ENCODE data around the gene KRTAP16-1. TPM values are rescaled to one million over a fixed set of nuclear protein-coding genes. Genes with fewer than 3 reads are reported as not detected.
"Not testable (repeated sequence)": the region's sequence is repeated elsewhere in the genome, so short reads cannot be mapped to it uniquely, and the experiment has no call there.

KRTAP16-1 gene
- total RNA-seq, 1 experiment from 2014 or later = not detected

DNA sequence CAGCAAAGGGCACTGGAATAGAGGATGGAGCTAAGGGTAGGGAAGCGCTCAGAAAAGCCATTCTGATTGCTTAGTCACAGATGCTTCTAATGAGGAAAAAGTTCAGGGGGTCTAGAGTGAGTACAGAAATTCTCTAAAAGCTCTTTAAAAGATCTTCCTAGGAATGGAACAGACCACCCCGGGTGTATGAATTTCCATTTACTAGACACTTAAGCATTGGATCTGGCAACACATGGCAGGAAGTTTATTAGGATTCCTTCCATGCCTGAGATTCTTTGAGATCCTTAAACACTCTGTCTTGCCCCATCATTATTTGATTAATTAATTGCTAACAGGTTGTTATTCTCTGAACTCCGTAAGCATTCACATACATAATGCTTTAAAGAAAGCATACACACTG is 25.1 kb downstream of the KRTAP16-1 start:
- H3K27me3 ChIP-seq (replicated peaks; ENCODE audit: insufficient read depth, low read depth, low read length, poor library complexity) = no peaks in the 10 kb centered on the region
- ChIA-PET CTCF (no interaction called here), POLR2A (ENCODE audit: low non-redundant PET) (no interaction called here)
- no peak overlapping the region for H3K4me3 ChIP-seq (ENCODE audit: low read depth, low read length, poor library complexity, severe bottlenecking)
- H3K4me1 ChIP-seq (ENCODE audit: insufficient read depth, low read length, poor library complexity, severe bottlenecking) = peaks cover 20% of the 10 kb centered on the region
- TF ChIP-seq, protein P1, sequence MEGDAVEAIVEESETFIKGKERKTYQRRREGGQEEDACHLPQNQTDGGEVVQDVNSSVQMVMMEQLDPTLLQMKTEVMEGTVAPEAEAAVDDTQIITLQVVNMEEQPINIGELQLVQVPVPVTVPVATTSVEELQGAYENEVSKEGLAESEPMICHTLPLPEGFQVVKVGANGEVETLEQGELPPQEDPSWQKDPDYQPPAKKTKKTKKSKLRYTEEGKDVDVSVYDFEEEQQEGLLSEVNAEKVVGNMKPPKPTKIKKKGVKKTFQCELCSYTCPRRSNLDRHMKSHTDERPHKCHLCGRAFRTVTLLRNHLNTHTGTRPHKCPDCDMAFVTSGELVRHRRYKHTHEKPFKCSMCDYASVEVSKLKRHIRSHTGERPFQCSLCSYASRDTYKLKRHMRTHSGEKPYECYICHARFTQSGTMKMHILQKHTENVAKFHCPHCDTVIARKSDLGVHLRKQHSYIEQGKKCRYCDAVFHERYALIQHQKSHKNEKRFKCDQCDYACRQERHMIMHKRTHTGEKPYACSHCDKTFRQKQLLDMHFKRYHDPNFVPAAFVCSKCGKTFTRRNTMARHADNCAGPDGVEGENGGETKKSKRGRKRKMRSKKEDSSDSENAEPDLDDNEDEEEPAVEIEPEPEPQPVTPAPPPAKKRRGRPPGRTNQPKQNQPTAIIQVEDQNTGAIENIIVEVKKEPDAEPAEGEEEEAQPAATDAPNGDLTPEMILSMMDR (conservative IDR thresholded peaks at IDR 0.05; ENCODE audit: low read depth, low read length) = no peak
- no peak for TF ChIP-seq EZH2 (IDR thresholded peaks at IDR 0.05; ENCODE audit: borderline replicate concordance, low read depth, low read length, poor library complexity, severe bottlenecking)
- intact Hi-C loops (cut with micrococcal nuclease; ENCODE audit: unreplicated experiment) = no loop called here
- no peak overlapping the region for H3K27ac ChIP-seq (ENCODE audit: low read depth, low read length, poor library complexity, severe bottlenecking)
- BruUV-seq (replicated peaks) = no TSS peak
- H3K9me3 ChIP-seq (ENCODE audit: low read depth, low read length, poor library complexity, severe bottlenecking) = no peaks in the 10 kb centered on the region
- H3K36me3 ChIP-seq (ENCODE audit: insufficient read depth, low read length, poor library complexity, severe bottlenecking) = no peaks in the 10 kb centered on the region
- DNase-seq (ENCODE audit: low spot score) = peak; percentile 52

DNA sequence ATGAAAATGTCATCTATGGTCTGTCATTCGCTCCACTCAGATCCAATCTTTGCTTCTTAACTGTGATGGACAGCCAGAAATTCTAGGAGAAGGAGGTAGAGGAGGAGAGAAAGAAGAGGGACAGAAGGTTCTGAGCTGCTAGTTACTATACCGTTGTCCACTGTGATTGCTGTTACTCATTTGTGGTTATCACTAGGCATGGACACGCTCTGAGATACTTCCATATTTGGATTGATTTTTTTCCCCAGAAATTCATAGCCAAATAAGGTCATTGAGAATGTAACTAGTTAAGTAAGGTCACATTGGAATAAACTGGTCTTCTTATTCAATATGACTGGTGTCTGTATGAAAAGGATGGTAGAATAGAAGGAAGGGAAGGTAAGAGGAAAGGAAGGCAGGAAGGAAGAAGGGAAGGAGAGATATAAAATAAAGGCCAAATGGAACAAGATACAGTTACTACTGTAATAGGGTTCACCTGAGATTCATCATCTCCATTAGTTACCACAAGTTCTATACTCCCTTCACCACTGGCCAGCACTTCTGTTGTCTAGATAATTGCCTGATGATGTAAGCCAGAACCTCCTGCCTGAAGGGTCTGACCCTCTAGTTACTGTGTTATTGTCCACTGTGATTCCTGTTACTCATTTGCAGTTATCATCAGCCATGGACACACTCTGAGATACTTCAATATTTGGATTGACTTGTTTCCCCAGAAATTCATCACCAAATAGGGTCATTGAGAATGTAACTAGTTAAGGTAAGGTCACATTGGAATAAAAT is 30.7 kb downstream of the KRTAP16-1 start:
- BruUV-seq (replicated peaks) = no TSS peak
- ChIA-PET CTCF (no interaction called here), POLR2A (ENCODE audit: low non-redundant PET) (no interaction called here)
- H3K27ac ChIP-seq (ENCODE audit: low read depth, low read length, poor library complexity, severe bottlenecking) = no peak overlapping the region
- intact Hi-C loops (cut with micrococcal nuclease; ENCODE audit: unreplicated experiment) = no loop called here
- H3K27me3 ChIP-seq (replicated peaks; ENCODE audit: insufficient read depth, low read depth, low read length, poor library complexity) = no peaks in the 10 kb centered on the region
- H3K9me3 ChIP-seq (ENCODE audit: low read depth, low read length, poor library complexity, severe bottlenecking) = no peaks in the 10 kb centered on the region
- no peaks in the 10 kb centered on the region for H3K4me1 ChIP-seq (ENCODE audit: insufficient read depth, low read length, poor library complexity, severe bottlenecking)
- DNase-seq (ENCODE audit: low spot score) = no peak
- TF ChIP-seq, protein P1 (conservative IDR thresholded peaks at IDR 0.05; ENCODE audit: low read depth, low read length) = no peak
- TF ChIP-seq EZH2 (IDR thresholded peaks at IDR 0.05; ENCODE audit: borderline replicate concordance, low read depth, low read length, poor library complexity, severe bottlenecking) = no peak
- H3K4me3 ChIP-seq (ENCODE audit: low read depth, low read length, poor library complexity, severe bottlenecking) = no peak overlapping the region
- no peaks in the 10 kb centered on the region for H3K36me3 ChIP-seq (ENCODE audit: insufficient read depth, low read length, poor library complexity, severe bottlenecking)

DNA sequence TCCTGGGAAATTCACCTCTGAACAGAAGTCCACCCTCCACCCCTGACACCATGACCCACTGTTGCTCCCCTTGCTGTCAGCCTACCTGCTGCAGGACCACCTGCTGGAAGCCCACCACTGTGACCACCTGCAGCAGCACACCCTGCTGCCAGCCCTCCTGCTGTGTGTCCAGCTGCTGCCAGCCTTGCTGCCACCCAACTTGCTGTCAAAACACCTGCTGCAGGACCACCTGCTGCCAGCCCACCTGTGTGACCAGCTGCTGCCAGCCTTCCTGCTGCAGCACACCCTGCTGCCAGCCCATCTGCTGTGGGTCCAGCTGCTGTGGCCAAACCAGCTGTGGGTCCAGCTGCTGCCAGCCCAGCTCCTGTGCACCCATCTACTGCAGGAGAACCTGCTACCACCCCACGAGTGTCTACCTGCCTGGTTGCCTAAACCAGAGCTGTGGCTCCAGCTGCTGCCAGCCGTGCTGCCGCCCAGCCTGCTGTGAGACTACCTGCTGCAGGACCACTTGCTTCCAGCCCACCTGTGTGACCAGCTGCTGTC is 33.4 kb downstream of the KRTAP16-1 start, which contains the start of gene KRTAP9-7:
KRTAP9-7 (plus strand) TSS at position 51 of the 543 bp plus-strand sequence; CDS start at position 51, 0 bp downstream.
- intact Hi-C loops (cut with micrococcal nuclease; ENCODE audit: unreplicated experiment); H3K36me3 ChIP-seq (ENCODE audit: insufficient read depth, low read length, poor library complexity, severe bottlenecking); H3K27me3 ChIP-seq (replicated peaks; ENCODE audit: insufficient read depth, low read depth, low read length, poor library complexity); H3K4me3 ChIP-seq (ENCODE audit: low read depth, low read length, poor library complexity, severe bottlenecking); CTCF ChIA-PET; H3K27ac ChIP-seq (ENCODE audit: low read depth, low read length, poor library complexity, severe bottlenecking); POLR2A ChIA-PET (ENCODE audit: low non-redundant PET); H3K9me3 ChIP-seq (ENCODE audit: low read depth, low read length, poor library complexity, severe bottlenecking); DNase-seq (ENCODE audit: low spot score); BruUV-seq (replicated peaks); H3K4me1 ChIP-seq (ENCODE audit: insufficient read depth, low read length, poor library complexity, severe bottlenecking): not testable (repeated sequence)
